ENCODE measurements around the gene PEAR1. TPM values are rescaled to one million over a fixed set of nuclear protein-coding genes. Genes with fewer than 3 reads are reported as not detected.

The PEAR1 gene
- polyA plus RNA-seq, 2 of the 4 experiments (the other 2 are of a cell fraction) = 1.7 to 5.0 TPM

GRCh38 chr1:156943756-156944155 is 50.2 kb downstream of the PEAR1 start (continued):
- TF ChIP-seq BCL3 (IDR thresholded peaks at IDR 0.05) (no peak), E2F6 (IDR thresholded peaks at IDR 0.05; ENCODE audit: borderline replicate concordance, low read depth) (no peak), BHLHE40 (IDR thresholded peaks at IDR 0.05; ENCODE audit: low read depth, low read length) (no peak), TP53 (CRISPR knock-in tag; IDR thresholded peaks at IDR 0.05) (no peak), SREBF2 (IDR thresholded peaks at IDR 0.05) (no peak), MYC (IDR thresholded peaks at IDR 0.05; ENCODE audit: borderline replicate concordance, low read length) (no peak)

- no peak for ATAC-seq
- Histone ChIP-seq H3K9me3 (no peaks in the 10 kb centered on the region), H3K4me1 (no peaks in the 10 kb centered on the region), H3K4me3 (no peak overlapping the region), H3K27ac (no peak overlapping the region), H3K4me2 (no peak overlapping the region)
- FAIRE-seq = peak; percentile 13
- ChIA-PET POLR2A (no interaction called here), CTCF (interaction anchor here (1.0 to 1.2 kb wide), 2 partner anchors 16 to 84 kb away, joined by 3 read pairs; no protein-coding TSS in a partner anchor)
- no peak for TF ChIP-seq NFE2L2 (conservative IDR thresholded peaks at IDR 0.05; ENCODE audit: low read length)
- TF ChIP-seq HES2 (IDR thresholded peaks at IDR 0.05) = no peak
- TF ChIP-seq PBX3 (IDR thresholded peaks at IDR 0.05) = no peak
- TF ChIP-seq CHD2 (IDR thresholded peaks at IDR 0.05; ENCODE audit: low read length, partially characterized antibody) = no peak
- TF ChIP-seq REST (IDR thresholded peaks at IDR 0.05) = no peak
- TF ChIP-seq HOXB13 (CRISPR knock-in tag; IDR thresholded peaks at IDR 0.05; ENCODE audit: low read depth) = no peak
- TF ChIP-seq HMGXB4 (CRISPR knock-in tag; IDR thresholded peaks at IDR 0.05; ENCODE audit: borderline replicate concordance) = no peak
- DNase-seq (ENCODE audit: low read depth in 1 of 2, low spot score in 1 of 2) = no peak
- 100% methylated on average over 1 of the region's 1 CpG for WGBS (ENCODE audit: missing lambda C conversion rate)
Measured at GRCh38 chr1:156944268-156944667, 50.8 kb downstream of the PEAR1 start.

GRCh38 chr1:156944848-156945247 is 51.3 kb downstream of the PEAR1 start:
- POLR2A ChIA-PET = no interaction called here
- Histone ChIP-seq H3K4me2 (no peak overlapping the region), H3K4me1 (no peaks in the 10 kb centered on the region), H3K4me3 (no peak overlapping the region), H3K27ac (no peak overlapping the region), H3K9me3 (no peaks in the 10 kb centered on the region)
- FAIRE-seq = no peak
- CTCF ChIA-PET = interaction anchor here (1.0 to 1.2 kb wide), 2 partner anchors 17 to 85 kb away, joined by 3 read pairs; no protein-coding TSS in a partner anchor
- DNase-seq (ENCODE audit: low read depth in 1 of 2, low spot score in 1 of 2) = no peak
- no peak for ATAC-seq
- WGBS (ENCODE audit: missing lambda C conversion rate) = 95% methylated on average over 8 of the region's 8 CpGs
- TF ChIP-seq HMGXB4 (CRISPR knock-in tag; IDR thresholded peaks at IDR 0.05; ENCODE audit: borderline replicate concordance) (no peak), KDM5A (IDR thresholded peaks at IDR 0.05) (no peak), MAFK (IDR thresholded peaks at IDR 0.05; ENCODE audit: partially characterized antibody) (no peak), BCL3 (IDR thresholded peaks at IDR 0.05) (no peak), CEBPB (IDR thresholded peaks at IDR 0.05) (no peak), ELK1 (IDR thresholded peaks at IDR 0.05; ENCODE audit: low read depth, low read length) (no peak), NPAS2 (CRISPR knock-in tag; IDR thresholded peaks at IDR 0.05; ENCODE audit: borderline replicate concordance) (no peak), E2F6 (IDR thresholded peaks at IDR 0.05; ENCODE audit: borderline replicate concordance, low read depth) (no peak)

Data from A549 (cell line).